Dermis blood vessel endothelial cell (primary cell): ENCODE results near the gene CDYL2. TPM values are rescaled to one million over a fixed set of nuclear protein-coding genes. Genes with fewer than 3 reads are reported as not detected.
"Not testable (repeated sequence)": the region's sequence is repeated elsewhere in the genome, so short reads cannot be mapped to it uniquely, and the experiment has no call there.

ENCODE experiments used
- DNase-seq: peaks from one replicate; pipeline ENCODE4 v3.0.0; 2010
- total RNA-seq: library from RNA; depleted of rRNA; stranded (reverse); fragments of >200 nt; gene quantifications from 2 replicates; pipeline ENCODE4 v1.2.3, GENCODE V29; 2014

CDYL2 gene
- total RNA-seq, 1 donor from 2014 or later = 30.6 TPM

- DNase-seq = no peak
Measured at GRCh38 chr16:80743273-80743672, 61.1 kb downstream of the CDYL2 start.

- no peak for DNase-seq
Measured at GRCh38 chr16:80742331-80742730, 62.1 kb downstream of the CDYL2 start.

- no peak for DNase-seq
Measured at GRCh38 chr16:80741724-80742123, 62.7 kb downstream of the CDYL2 start.

DNA sequence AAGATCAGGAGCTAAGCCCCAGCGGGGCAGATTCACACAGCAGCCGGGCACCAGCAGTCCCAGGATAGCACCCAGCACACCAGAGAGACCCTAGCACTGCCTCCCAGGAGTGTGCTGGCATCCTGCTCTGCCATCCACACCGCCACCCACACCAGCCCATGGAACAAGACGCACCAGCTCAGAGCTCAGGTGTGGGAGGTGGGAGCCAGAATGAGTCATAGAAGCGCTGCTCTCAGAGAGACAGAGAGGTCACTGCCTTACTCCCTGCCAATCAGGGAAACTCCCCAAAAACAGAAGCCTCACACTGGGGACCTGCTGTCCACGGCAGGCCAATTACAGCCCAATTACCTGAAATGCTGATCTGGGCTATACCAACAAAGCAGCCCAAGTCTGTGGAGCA lies 64.9 kb downstream of the CDYL2 start:
- DNase-seq = no peak

GRCh38 chr16:80738521-80738920 lies 65.9 kb downstream of the CDYL2 start:
- no peak for DNase-seq

- DNase-seq = no peak
Measured at GRCh38 chr16:80735846-80736245, 68.6 kb downstream of the CDYL2 start.

GRCh38 chr16:80733407-80733806 lies 71.0 kb downstream of the CDYL2 start:
- DNase-seq = no peak

DNA sequence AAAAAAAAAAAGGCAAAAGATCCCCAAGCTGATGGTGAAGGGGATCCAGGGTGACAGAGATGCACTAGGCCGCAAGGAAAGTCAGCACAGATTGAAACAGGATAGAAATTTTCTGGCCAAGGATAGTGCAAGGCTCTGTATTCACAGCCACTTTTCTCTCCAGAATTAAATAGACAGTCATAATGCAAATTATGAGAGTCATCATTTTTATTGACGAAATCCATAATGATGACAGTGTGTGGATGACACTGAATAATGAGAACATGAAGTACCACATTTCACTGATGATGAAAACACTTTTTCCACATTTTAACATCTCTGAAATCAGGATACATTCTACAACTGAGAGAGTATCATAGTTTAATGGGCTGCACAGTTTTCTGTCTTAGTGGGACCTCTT lies 72.5 kb downstream of the CDYL2 start:
- DNase-seq = no peak

GRCh38 chr16:80727066-80727763 lies 77.2 kb downstream of the CDYL2 start:
- not testable (repeated sequence) for DNase-seq

GRCh38 chr16:80725566-80726162 lies 78.7 kb downstream of the CDYL2 start:
- DNase-seq = no peak

DNA sequence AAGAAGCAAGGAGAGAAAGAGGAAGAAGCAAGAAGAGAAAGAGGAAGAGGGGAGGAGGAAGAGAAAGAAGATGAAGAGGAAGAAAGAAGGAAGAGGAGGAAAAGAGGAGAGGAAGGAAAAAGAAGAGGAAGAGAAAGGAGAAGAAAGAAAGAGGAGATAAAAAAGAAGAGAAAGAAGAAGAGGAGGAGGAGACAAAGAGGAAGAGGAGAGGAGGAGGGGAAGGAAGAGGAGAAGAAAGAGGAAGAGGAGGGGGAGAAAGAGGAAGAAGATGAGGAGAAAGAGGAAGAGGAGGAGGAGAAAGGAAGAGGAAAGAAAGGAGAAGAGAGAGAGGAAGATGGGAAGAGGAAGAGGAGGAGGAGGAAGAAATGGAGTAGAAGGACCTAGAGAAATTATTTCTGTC lies 80.4 kb downstream of the CDYL2 start:
- no peak for DNase-seq

- DNase-seq = no peak
Measured at GRCh38 chr16:80723091-80723490, 81.3 kb downstream of the CDYL2 start.

DNA sequence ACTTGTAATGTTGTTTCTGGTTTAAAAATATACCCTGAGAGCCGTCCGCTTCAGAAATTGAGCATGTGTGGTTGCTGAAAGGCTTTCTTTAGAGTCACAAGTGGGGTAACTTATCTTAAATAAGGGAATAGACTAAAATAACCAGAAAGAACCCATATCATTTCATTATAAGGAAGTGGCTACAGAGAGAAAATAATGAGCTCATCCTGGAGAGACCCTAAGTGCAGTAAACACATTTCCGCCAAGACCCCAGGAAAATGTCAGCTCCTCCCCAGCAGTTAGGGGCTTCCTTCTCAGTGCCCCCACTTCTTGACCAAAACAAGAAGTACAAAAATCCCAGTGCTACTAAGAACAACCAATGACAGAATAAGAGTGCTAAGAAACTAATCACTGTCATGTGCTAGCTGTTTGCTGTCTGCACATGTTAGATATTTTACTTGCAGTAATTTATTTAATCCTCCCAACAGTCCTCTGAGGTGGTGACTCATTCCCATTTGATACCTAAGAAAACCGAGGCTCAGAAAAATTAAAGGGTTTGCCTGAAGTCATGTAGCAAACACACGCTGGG lies 83.5 kb downstream of the CDYL2 start:
- no peak for DNase-seq

- no peak for DNase-seq
Measured at GRCh38 chr16:80719573-80719972, 84.8 kb downstream of the CDYL2 start.

GRCh38 chr16:80718480-80719220 lies 85.7 kb downstream of the CDYL2 start:
- peak; percentile 89 for DNase-seq

DNA sequence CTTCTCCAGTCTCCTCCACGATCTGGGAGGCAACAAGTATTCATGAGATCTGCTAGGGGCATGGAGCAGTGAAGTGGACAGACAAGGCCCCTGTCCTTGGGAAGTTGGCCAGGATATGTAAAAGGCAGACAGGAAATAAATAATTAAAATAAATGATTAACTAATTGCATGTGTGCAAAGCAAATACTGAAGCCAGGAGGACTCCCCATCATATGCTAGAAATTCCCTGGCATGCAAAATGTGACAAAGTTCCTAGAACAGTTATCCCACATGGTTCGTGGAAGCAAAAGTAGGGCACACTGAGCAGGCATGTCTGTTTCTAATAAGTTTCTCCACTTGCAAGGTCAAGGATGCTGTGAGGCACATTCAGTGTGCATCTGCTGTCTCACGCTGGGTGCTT lies 86.8 kb downstream of the CDYL2 start:
- no peak for DNase-seq

DNA sequence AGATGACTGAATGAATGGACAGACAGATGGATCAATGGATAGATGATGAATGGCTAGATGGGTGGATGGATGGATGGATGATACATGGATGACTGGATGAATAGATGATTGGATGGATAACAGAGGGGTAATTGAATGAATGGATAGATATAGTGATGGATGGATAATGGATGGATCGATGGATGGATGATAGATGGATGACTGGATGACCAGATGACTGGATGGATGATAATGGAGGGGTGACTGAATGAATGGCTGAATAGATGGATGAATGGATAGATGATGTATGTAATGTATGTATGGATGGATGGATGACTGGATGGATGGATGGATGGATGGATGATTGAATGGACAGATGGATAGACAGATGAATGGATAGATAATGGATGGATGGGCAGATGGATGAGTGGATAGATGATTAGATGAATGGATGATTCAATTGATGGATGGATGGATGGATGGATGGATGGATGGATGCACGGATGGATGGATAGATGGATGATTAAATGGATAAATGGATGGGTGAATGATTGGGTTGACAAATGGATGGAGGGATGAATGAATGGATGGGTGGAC lies 87.7 kb downstream of the CDYL2 start:
- no peak for DNase-seq

DNA sequence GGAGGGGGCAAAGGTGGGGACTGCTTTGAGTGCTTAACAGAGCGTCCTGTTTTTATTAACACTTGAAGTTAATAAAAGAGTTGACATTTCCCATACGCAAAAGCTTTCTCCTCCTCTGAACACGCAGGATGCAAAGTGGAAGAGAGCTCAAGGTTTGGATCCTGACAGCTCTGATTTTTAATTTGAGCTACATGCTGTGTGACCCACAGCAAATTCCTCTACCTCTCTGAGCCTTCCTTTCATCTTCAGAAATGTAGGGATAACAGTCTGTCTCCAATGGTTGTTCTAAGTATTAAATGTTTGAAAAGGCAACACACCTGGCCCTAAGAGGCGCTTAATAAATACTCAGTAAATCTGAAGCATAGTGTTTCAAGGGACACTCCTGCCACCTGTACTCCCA lies 93.0 kb downstream of the CDYL2 start:
- no peak for DNase-seq

GRCh38 chr16:80710918-80711317 lies 93.5 kb downstream of the CDYL2 start:
- no peak for DNase-seq

- DNase-seq = no peak
Measured at GRCh38 chr16:80708823-80709222, 95.6 kb downstream of the CDYL2 start.

GRCh38 chr16:80707686-80708085 lies 96.7 kb downstream of the CDYL2 start:
- no peak for DNase-seq

DNA sequence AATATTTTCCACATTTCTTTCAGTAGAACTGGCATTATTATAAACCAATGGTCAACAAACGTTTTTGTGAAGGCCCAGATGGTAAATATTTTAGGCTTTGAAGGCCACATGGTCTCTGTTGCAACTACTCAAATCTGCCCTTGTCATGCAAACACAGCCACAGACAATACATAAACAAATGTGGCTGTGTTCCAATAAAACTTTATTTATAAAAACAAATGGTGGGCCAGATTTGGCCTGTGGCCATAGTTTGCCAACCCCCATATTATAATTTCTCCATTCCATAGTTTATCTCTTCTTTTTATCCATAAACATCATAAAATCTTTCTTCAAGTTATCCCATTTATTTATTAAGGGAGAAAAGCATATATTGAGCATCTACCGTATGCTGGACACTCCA lies 98.8 kb downstream of the CDYL2 start:
- DNase-seq = no peak
